Stimulated activated CD4-positive, alpha-beta T cell treated with anti-CD3 and anti-CD28 coated beads, TNF-alpha, amount 100 ng/mL, for 1 hour (primary cell): ENCODE measurements around the gene CNN1.

Source experiments
- DNase-seq, 3 donors: peaks; one replicate each; pipeline ENCODE4 v3.0.0-alpha.2; 2020; ENCODE audit warnings: low read depth in 3 of 3, low spot score in 1 of 3

Gene CNN1

DNA sequence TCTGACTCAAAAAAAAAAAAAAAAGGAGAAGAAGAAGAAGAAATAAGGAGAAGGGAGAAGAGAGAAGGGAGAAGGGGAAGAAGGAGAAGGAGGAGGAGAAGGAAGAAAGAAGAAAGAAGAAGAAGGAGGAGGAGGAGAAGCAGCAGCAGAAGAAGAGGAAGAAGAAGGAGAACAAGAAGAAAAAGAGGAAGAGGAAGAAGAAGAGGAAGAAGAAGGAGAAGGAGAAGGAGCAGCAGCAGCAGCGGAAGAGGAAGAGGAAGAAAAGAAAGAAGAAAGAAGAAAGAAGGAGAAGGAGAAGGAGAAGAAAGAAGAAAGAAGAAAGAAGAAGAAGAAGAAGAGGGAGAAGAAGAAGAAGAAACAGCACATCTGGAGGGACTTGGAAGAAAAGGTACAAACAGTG lies 4.1 kb upstream of the CNN1 start:
- DNase-seq = no peak

GRCh38 chr19:11534948-11535347 lies 3.7 kb upstream of the CNN1 start:
- DNase-seq = no peak

DNA sequence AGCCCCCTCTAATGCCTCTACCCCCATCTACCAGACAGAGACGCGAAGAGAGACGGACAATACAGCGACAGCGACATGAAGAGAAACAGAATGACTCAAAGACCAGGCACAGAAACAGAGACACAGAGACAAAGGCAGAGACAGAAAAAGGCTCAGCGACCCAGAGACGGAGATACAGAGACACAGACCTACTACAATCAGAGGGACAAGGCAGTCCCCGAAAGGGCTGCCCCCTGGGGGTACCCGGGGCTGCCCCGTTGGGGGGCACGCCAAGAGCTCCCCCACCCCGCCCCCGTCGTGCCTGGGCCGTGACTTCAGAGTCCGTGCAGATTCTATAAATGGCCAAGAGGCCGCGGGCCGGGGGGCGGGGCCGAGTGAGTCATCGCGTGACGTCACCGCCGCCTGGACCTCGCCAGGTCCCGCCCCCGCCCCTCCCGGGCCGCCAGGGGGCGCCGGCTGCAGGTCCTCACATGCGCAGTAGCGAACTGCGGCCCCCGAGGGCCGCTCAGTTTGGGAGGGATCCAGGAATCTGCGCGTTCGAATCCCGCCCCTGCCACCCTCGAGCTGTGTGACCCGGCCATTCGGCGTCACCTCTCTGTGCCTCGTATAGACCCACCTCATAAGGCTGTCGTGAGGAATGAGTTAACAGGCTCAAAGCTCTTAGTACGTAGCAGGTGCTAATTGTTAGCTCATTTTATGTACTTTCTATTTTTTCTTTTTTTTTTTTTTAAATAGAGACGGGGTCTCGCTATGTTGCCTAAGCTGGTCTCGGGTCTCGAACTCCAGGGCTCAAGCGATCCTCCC lies 2.7 kb upstream of the CNN1 start:
- peak; percentile 54 to 82 (median 65) for DNase-seq

GRCh38 chr19:11539495-11540365 lies 1.1 kb downstream of the CNN1 start:
- DNase-seq = no peak

DNA sequence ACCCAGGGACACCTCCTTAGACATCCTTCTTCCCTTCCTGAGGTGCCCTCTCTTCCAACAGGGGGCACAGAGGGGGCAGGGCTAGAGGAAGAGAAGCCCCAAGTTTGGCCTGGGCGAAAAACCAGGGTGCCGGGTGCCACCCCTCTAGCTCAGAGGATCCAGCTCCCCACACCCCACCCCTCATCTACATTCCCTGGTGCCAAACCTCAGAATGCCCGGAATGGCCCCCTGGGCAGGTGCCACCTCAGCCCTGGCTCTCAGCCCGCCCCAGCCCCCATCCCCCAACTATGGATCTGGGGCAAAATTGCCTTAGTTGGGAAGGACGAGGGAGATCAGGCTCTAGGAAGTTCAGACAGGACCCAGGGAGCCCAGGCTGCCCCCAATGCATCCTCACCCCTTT lies 2.0 kb downstream of the CNN1 start:
- DNase-seq = no peak

- DNase-seq = no peak
These were observed 2.6 kb downstream of the CNN1 start for GRCh38 chr19:11541238-11541637.

- no peak for DNase-seq
These were observed 9.5 kb downstream of the CNN1 start for GRCh38 chr19:11547929-11548700.

DNA sequence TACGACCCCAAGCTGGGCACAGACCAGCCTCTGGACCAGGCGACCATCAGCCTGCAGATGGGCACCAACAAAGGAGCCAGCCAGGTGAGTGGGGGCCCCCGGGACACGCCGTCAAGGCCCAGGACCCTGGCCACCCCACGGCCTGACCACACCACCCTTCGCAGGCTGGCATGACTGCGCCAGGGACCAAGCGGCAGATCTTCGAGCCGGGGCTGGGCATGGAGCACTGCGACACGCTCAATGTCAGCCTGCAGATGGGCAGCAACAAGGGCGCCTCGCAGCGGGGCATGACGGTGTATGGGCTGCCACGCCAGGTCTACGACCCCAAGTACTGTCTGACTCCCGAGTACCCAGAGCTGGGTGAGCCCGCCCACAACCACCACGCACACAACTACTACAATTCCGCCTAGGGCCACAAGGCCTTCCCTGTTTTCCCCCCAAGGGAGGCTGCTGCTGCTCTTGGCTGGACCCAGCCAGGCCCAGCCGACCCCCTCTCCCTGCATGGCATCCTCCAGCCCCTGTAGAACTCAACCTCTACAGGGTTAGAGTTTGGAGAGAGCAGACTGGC lies 10.8 kb downstream of the CNN1 start:
- DNase-seq = no peak

DNA sequence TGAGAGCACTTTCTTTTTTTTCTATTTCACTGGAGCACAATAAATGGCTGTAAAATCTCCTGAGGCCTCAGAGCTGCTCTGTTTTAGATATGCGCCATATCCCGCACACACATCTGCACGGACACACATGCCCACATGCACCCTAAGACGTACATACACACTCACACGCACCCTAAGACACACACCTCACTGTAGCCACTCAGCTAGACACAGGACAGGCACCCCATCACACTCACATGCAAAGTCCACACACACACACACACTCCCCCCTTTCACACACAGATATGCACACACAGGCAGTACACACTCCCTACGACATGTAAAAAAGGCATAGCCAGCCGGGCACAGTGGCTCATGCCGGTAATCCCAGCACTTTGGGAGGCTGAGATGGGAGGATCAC lies 11.6 kb downstream of the CNN1 start:
- no peak for DNase-seq

DNA sequence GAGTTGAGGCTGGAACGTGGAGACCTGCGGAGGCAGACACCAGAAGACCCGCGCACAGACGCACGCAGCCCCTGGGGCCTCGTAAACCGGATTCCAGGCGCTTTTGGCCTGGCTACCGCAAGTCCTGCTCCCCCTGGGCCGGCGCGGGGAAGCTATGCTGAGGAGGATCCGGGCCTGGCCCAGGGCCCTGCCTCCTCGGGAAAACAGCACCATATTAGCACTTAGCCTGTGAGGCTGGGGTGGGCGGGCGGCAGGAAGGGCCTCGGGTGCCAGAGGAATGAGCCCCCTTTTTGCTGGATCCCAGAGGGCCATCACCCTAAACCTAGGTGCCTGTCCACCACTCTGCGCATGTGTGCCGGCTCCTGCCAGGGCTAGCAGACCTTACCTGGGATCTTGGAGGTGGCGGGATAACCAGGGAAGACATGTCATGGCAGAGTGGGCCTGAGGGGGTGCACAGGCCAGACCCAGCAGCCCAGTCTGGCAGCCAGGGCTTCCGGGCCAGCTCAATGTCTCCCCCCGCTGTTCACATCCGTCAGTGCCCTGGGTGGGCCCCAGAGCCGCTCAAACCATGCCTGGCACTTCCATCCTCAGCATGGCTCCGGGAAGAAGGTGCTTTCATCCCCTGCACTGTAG lies 13.1 kb downstream of the CNN1 start:
- DNase-seq = no peak

DNA sequence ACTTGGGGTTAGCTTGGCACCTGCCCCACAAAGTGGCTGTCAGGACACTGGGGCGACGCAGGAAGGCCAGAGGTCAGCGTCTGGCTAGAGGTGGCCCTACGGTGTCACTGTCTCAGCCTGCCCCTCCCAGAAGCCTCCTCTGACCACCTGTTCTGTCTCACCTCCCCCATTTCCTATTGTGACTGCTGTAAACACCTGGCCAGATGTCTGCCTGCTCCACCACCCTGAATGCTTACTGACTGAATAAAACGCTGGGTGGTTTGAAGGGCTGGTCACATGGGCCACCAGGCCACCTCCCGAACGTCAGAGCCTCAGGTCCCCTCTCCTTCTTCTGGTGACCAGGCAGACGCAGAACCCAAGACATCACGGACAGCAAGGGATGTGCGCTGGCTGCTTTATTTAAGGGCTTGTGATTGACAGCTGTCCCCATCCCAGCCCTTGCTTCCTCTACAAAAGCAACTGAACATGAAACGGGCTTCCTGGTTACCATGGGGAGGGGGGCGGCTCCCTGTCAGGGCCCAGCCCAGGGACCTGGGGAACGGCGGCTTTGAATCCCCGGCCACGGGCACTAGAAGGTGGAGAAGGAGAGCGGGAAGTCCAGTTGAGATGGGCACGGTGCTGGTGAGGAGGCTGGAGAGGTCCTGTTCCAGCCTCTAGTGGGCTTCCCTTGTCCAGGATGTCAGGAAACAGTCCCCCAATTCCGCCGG lies 14.2 kb downstream of the CNN1 start:
- no peak for DNase-seq

- DNase-seq = no peak
These were observed 15.5 kb downstream of the CNN1 start for GRCh38 chr19:11554160-11554559.

- DNase-seq = no peak
These were observed 16.6 kb downstream of the CNN1 start for GRCh38 chr19:11555246-11555645.

- DNase-seq = no peak
These were observed 18.2 kb downstream of the CNN1 start for GRCh38 chr19:11556634-11557420.

DNA sequence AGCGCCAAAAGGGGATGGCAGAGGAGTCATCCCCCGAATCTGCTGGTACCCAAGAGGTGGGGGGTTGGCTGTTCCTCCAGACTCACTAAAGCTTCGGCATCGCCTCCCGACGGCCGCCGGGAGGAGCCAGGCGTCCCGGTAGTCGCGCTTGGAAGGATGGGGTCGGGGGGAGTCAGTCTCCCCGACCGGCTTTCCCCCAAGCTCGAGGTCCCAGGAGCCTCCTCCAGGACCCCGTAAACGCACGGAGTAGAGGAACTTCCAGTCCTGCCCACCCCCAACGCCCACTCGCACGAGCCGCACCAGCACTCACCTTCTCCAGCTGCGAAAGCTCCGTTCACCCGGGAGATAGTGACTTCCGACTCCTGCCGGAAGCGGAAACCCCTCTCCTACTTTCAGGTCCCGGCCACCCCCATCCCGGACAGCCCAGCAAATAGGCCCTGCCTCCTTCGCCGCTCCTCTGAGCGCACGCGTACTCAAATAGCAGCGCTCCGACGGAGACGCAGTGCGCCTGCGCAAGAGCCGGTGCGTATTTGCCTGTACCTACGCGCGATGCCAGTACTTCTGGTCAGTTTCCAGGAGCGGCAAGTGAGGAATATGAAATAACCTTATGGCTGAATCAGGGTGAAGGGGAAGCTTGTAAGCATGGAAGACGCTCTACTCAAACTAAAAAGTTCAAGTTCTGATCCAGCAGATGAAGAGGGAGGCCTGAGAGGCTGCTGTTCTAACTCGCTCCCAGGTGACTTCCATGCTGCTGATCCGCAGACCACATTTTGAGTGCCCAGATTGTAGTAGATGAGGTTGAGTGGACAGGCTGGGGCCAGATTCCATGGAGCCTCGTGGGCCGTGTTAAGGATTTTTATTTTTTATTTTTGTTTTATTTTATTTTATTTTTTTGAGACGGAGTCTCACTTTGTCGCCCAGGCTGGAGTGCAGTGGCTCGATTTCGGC lies 20.5 kb downstream of the CNN1 start, which contains the start of gene ELOF1:
ELOF1 (minus strand) TSS at position 350 of the 948 bp plus-strand sequence. CDS start 4,883 bp downstream, outside the sequence.
- DNase-seq = peak; percentile 89 to 94 (median 92)

DNA sequence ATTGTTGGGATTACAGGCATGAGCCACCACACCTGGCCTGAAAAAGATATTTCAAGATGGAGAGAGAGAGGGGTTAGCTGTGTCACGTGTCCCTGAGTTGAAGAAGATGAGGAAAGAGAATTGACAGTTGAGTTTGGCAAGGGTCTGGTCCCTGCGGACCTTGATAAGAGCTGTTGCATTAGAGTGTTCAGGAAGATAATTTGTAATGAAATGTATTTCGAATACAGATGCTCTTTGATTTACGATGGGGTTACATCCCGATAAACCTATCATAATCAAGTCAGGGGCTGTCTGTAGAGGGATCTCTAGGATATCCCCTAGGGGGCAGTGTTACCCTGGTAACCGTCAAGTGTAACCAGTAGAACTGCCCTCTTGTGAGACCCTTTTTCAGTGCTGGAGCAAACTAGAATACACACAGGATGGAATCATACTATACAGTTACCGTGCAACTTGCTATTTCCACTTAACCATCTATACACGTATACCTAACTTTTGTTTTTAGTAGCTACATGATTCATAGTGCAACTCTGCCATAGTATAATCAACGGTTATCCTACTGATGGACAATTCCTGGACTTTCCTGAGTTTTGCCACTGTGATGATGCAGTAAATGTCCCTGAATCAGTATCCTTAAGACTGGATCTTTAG lies 21.9 kb downstream of the CNN1 start:
- no peak for DNase-seq

- no peak for DNase-seq
These were observed 24.9 kb downstream of the CNN1 start for GRCh38 chr19:11563532-11563931.
